Loucy (cell line): ENCODE data around the gene ATF6.

Experiments used
- CTCF ChIP-seq: fragments of 200-600 bp; sonication (generic); conservative IDR thresholded peaks from 2 replicates; pipeline ENCODE4 v1.5.1; 2014; ENCODE audit warnings: mild to moderate bottlenecking, antibody characterized with exemption, low read length
- EZH2phosphoT487 ChIP-seq: fragments of 200-600 bp; IDR thresholded peaks from 2 replicates; pipeline ENCODE4 v1.6.1; 2018; ENCODE audit warnings: antibody characterized with exemption, mild to moderate bottlenecking, moderate library complexity, borderline replicate concordance

GRCh38 chr1:161771973-161772372, 5.9 kb downstream of the ATF6 start:
- TF ChIP-seq EZH2phosphoT487 (no peak), CTCF (no peak)
